GM12892 (cell line): Measurements from ENCODE around the gene H3-3A.

Source experiments
- POLR2A ChIP-seq: IDR thresholded peaks from 2 replicates; pipeline ENCODE4 v1.6.1; 2011; ENCODE audit warnings: low read depth, low read length, control low read depth
- POLR2AphosphoS5 ChIP-seq: IDR thresholded peaks from 2 replicates; pipeline ENCODE4 v1.6.1; 2011; ENCODE audit warnings: low read depth, low read length, control low read depth
- TAF1 ChIP-seq: IDR thresholded peaks from 2 replicates; pipeline ENCODE4 v1.6.1; 2011; ENCODE audit warnings: low read depth, mild to moderate bottlenecking, control low read depth, low read length, borderline replicate concordance

DNA sequence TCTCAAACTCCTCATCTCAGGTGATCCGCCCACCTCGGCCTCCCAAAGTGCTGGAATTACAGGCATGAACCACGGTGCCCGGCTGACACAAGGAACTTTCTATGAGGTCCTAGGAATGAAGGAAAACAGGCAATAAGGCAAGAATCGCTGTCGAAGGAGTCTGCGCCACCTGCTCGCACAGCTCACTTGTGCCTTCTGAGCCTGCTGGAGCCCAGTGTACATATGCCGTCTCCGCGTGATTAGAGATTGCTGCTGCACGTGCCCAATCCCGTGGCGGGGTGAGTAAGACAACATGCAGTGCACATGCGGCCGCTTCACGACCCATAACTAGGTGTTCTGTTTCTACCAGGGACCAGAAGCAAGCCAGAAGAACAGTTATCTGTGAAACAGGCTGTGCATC is 24.3 kb downstream of the H3-3A start:
- TF ChIP-seq POLR2A (no peak), POLR2AphosphoS5 (no peak), TAF1 (no peak)
